ENCODE results near the gene ODF2.

DNA sequence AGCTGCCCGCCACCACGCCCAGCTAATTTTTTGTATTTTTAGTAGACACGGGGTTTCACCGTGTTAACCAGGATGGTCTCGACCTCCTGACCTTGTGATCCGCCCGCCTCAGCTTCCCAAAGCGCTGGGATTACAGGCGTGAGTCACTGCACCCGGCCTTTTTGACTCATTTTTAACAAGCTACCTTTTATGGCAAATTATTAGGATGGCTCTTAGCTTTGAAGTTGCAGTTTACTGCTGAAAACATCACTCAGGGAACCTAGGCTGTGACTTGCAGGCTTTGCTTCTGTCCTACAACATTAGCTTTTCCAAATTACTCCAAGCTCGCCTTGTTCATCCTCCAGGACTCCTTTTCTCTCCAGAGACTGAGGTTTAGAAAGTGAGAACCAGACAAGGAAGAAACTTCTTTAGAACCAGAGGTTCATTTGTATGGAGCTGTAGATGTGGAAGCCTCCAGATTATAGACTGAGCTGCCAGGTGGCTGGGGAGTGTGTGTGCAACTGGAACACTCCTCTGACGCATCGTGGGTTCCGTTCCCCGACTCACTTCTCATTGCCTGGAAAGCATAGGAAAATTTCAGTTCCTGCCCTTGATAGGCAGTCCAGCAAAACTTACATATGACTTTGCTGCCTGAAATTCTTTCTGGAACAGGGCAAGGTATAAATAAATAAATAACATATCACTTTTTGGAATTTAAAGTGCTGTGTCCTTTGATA lies 72.8 kb downstream of the ODF2 start:
- TF ChIP-seq ZNF274 (IDR thresholded peaks at IDR 0.05; ENCODE audit: low read depth, low read length) (no peak), YY1 (IDR thresholded peaks at IDR 0.05; ENCODE audit: insufficient read depth, insufficient read length) (no peak)
